ENCODE data around the gene FECH.
"Not testable (repeated sequence)": the region's sequence is repeated elsewhere in the genome, so short reads cannot be mapped to it uniquely, and the experiment has no call there.

FECH gene

DNA sequence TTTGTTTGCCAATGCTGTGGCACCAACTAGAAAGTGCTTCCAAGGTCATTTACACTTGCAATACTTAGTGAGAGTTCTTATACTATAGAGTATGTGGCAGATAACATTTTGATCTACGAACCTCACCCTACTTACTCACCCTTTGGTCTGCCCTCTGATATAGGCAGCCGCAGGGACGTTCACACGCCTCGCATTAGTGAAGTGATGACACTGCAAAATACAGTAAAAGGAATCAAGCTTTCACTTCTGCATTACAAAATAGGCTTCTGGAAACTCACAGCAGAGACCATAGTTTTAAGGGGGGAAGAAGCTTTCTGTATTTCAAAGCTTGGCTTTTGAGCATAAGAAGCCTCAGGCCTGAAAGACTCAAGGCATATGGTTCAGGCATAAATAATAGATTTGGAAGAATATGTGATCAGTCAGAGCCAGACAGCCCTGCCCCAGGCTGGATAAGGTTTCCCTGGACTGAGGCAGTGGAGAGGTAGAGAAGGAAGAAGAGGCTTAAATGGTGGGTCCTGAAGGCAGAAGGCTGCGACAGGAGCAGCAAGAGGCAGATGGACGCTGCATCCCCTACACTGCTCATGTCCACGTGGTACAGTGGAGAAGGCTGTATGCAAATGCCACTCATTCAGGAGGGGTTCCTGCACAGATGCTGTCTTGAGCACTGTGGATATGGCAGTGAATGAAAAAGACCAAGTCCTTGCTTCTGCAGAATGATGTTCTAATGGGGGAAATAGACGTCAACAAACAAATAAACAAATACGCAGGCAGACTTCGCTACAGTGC, 63.1 kb downstream of the FECH start:
- DNase-seq: peak; percentile 80

DNA sequence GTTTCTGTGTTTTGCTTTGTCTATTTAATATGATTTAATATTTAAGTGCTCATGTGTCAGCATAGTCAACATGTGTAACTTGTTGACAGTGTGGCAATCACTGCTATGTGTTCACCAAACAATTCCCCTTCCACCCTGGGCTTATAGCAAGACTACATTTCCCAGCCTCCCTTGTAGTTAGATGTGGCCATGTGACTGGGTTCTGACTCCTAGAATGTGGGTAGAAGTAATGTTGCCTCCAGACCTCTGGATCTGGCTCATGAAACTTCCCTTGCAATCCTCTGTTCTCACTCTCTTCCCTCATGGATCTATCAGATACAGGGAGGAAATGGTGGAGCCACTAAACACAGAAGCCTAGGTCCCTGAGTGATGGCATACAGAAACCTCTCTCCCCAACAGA, 64.2 kb downstream of the FECH start:
- DNase-seq: not testable (repeated sequence)

DNA sequence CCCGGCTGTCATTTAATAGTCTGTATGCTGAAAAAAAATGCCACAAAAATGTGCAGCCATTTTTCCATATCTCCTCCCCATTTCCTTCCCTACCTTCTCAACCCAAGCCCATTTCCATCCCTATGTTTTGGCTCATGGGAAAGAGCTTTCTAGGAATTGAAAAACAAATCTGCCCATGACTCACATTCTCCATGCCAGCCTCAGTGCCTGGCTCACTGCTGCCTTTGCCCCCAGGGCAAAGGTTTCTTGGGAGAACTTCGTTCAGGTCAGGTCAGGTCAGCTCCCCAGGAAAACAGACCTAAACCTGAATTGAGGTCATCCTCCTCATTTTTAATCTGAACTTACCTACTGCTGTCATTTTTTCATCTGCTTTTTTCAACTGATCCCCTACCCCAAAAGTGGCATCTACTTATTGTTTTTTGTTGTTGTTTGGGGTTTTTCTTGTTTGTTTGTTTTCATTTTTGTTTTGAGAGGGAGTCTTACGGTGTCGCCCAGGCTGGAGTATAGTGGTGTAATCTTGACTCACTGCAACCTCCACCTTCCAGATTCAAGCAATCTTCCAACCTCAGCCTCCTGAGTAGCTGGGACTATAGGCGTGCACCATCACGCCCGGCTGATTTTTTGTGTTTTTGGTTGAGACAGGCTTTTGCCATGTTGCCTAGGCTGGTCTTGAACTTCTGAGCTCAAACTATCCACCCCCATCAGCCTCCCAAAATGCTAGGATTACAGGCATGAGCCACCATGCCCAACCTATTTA, 66.7 kb downstream of the FECH start:
- no peak for DNase-seq

DNA sequence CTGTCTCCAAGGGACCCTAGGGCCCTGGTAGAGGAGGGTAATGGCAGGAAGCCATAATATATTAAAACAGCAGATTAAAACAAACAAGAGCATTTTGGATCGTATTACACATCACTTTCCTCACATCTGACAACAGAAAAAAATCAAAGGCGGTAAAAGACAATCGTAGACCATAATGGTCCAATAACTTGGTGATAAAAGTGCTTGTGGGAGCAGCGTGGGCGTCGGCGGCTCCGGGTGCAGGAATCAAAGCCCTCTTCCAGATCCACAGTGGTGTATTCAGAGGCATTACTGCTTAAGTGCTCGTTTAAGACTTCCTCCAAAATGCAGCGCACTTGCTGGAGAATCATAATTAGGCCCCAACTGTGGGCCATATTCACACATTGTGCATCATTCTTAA, 68.0 kb downstream of the FECH start:
- DNase-seq: no peak

DNA sequence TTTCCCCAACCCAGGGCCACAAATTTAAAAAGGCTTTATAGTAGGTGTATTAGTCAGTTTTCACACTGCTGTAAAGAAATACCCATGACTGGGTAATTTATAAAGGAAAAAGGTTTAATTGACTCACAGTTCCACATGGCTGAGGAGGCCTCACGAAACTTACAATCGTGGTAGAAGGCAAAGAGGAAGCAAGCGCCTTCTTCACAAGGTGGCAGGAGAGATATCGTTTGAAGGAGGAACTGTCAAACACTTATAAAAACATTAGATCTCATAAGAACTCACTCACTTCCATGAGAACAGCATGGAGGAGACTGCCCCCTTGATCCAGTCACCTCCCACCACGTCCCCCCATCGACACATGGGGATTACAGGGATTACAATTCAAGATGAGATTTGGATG, 70.4 kb downstream of the FECH start:
- no peak for DNase-seq

DNA sequence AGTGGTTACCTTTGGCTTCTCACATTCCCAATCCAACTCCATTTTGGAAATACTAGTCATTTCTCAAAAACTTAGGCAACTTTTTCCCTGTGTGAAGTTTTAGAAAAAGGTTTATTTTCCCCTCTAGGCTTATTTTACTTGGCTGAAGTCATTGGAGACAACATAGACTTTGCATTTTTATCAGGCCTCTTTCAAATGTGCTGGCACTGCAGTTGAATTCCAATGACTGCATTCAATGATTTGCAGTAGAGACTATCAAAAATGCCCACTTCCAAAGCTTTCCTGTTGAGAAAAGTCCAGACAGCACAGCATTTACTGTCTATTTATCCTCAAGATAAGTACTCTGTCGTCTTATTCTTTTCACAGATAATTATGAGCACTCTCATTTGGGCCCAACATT, 81.3 kb downstream of the FECH start:
- DNase-seq: no peak

DNA sequence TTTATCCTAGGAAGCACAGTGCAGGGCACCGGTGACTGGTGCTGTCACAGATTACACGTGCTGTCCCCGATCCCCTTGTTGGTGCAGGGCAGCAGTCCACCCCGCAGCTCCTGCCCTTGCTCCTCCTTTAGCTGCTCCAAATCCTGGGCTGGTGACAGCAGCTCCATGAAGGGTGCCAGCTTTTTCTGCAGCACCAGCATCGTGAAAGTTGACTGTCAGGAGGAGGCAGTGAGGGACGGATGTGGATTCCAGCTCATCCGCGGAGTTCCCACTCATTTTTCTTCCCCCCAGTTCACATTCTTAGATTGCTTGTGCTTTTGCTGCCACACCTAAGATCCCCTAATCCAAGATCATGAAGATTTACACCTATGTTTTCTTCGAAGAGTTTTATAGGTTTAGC, 83.9 kb downstream of the FECH start:
- no peak for DNase-seq

DNA sequence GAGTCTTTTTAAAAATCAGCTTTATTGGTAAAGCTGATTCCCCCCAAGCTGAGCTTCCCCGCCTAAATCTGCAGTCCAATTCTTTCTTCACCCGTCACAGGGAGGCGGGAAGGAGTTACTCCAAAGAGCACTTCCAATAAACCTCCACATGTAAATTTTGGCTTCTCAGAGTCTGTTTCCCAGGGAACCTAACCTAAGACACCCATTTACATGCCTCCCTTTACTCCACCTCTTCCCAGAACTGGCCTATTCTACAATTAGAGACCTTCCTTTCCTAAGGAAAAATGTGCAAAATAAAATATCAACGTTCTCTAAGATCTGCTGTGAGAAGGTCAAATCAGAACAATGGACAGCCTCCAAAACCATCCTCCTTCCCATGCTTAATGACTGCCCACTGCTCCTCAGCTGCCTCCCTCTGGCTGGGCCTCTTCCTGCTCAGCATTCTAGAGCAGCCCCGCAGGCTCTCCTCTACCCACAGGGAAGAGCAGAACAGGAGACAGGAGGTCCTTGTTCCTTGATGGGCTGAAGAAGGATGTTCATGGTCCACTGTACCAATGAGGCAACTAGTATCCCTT, 87.7 kb downstream of the FECH start:
- DNase-seq: no peak

Measured in RPMI8226 (cell line).